GM12864 (cell line): ENCODE results near the gene GRID1.

Experiments used
- DNase-seq: peaks from one replicate; pipeline ENCODE4 v3.0.0-alpha.2; 2011; ENCODE audit warnings: low read depth
- H3K4me3 ChIP-seq: 2 replicates; pipeline ENCODE4 v1.5.1; 2011; ENCODE audit warnings: mild to moderate bottlenecking, low read depth, low read length, control low read depth
- TF ChIP-seq, protein P1 (sequence below): IDR thresholded peaks from 2 replicates; pipeline ENCODE4 v1.5.1; 2011; ENCODE audit warnings: low read depth, mild to moderate bottlenecking, moderate library complexity, low read length, control low read depth, inconsistent platforms; ENCODE audit errors: missing control alignments

The GRID1 gene

DNA sequence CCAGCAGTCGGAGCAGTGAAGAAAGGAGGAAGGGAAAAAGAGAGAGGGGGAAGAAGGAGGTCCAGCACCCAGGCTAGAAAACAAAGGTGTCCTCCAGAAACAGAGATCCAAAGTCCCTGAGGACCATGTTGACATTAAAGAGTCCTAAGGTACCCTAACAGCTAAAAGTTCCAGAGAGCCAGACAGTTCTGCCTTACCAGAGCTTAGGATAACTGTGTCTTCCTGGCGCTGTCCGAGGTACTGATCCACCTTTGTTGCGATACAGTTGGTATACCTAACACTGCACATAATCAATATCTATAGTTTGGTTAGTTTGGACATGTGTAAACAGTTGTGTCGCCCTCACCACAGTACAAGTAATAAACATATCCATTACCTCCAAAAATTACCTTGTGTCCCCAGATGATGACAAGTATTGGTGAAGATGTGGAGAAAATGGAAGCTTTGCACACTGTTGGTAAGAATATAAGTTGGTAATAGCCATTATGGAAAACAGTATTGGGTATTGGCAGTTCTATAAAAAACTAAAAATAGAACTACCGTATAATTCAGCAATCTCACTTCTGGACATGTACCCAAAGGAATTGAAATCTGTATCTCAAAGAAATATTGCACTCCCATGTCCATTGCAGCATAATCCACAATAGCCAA, 59.8 kb downstream of the GRID1 start:
- TF ChIP-seq, protein P1, sequence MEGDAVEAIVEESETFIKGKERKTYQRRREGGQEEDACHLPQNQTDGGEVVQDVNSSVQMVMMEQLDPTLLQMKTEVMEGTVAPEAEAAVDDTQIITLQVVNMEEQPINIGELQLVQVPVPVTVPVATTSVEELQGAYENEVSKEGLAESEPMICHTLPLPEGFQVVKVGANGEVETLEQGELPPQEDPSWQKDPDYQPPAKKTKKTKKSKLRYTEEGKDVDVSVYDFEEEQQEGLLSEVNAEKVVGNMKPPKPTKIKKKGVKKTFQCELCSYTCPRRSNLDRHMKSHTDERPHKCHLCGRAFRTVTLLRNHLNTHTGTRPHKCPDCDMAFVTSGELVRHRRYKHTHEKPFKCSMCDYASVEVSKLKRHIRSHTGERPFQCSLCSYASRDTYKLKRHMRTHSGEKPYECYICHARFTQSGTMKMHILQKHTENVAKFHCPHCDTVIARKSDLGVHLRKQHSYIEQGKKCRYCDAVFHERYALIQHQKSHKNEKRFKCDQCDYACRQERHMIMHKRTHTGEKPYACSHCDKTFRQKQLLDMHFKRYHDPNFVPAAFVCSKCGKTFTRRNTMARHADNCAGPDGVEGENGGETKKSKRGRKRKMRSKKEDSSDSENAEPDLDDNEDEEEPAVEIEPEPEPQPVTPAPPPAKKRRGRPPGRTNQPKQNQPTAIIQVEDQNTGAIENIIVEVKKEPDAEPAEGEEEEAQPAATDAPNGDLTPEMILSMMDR = no peak
- no peak overlapping the region for H3K4me3 ChIP-seq
- DNase-seq = no peak

DNA sequence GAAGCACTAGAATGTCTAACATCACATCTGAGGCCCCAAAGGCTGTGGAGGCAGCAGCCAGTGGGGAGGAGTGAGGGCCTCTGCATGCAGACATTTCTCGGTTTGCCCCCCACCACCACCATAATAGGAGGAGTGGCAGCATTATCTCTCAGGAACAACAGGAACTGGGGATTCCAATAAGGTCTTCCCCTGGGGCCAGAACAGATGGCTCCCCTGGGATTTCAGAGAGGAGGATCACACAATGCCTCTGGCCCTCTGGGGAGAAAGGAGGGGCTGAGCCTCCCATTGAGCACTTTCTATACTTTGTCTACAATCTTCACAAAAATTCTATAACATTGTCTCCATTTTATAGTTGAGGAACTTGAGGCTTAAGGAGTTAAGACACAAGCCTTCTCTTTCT, 61.1 kb downstream of the GRID1 start:
- TF ChIP-seq, protein P1 = no peak
- no peak for DNase-seq
- no peak overlapping the region for H3K4me3 ChIP-seq

DNA sequence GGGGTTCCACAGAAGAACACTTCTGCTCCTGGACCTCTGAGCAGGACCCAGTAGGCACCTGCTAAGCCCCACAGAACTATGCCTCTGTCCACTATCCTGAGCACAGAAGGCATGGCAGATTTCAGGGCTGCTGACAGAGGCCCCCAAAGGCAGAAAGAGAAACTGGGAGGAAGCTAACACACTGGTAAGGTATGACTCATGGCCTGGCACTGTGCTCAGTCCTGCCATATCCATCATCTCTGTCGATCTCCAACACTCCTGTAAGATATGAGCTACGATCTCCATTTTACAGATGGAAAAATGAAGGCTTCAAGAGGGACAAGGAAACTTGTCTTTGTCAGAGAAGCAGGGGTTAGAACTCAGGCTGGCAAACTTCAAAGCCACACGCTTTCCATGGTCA, 62.2 kb downstream of the GRID1 start:
- H3K4me3 ChIP-seq = no peak overlapping the region
- TF ChIP-seq, protein P1 = no peak
- no peak for DNase-seq

DNA sequence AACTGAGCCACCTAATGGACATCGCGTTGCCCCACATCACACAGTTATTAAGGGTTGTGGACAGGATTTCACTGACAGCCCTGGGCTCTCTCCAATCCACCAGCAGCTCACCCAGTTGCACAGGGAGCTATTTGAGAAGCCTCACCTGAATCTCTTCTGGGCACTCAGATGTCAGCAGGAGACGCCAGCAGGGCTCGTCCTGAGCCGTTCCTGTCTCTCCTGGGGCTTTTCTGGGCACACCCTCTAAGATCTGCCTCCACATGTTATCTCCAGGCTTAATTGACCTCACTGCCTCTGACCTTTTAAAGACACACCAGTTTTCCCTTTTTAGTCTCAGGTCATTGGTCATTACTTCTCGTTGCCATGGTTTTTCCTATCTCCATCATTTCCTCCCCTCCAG, 63.0 kb downstream of the GRID1 start:
- TF ChIP-seq, protein P1 = no peak
- DNase-seq = no peak
- H3K4me3 ChIP-seq = no peak overlapping the region

DNA sequence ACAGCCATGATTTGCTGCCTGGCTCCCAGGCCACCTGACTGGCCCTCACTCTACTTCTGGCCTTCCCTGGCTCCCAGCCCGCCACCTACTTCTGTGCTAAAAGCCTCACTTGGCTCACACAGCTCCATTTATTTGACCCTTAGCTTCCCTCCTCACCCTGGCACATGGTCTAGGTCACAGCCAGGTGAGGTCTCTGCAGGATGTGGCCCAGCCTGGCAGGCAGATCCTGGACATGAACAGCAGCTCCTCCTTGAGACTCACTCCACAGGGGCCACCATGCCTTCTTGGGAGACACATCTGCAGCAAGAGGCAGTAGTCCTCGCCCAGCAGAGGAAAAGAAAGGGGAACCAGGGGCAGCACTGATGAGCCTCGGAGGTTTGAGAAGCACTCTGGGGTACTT, 64.6 kb downstream of the GRID1 start:
- TF ChIP-seq, protein P1 = no peak
- no peak overlapping the region for H3K4me3 ChIP-seq
- no peak for DNase-seq

DNA sequence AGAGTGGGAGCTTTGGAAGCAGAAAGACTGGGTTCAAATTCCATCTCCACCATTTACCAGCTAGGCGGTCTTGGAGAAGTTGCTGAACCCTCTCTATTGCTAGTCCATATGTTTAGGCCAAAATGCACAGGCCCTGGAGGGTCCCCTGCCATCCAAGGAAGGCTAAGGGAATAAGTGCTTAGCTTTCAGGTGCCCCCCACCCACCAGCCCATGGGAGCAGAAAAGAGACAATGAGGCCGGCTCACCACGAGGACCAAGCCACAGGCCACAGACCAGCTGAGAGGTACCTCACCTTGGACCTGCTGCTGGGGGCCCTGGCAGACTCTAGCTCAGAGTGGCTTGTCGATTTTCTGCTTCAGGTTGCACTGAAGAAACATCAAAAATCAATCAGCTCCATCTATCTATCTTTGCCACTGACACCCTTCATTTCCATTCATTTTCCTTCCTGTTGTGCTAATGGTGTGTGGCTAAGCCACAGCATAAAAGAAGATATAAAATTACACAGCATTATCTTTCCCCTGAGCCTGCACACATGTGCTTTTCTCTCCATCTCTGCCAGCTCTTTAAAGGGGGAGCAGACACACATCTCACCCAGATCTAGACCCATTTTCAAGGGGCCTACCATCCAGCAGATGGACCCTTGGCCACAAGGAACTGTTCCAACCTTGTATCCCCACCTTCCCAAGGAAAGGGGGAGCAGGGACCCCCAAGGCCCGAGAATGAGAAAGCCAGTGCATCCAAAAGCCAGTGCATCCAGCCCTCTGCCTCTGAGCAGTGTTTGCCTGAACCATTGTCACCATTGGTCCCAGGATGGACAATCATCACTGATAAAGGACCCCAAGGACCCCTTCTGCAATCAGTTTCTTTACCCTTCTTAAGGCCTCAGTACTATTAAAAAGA, 65.4 kb downstream of the GRID1 start:
- DNase-seq = no peak
- H3K4me3 ChIP-seq = no peak overlapping the region
- TF ChIP-seq, protein P1 = no peak
